Measurements from ENCODE around the gene GPR31.

GPR31 gene

GRCh38 chr6:167130712-167131684, 26.8 kb downstream of the GPR31 start:
- no peak for FAIRE-seq
- no peak for TF ChIP-seq POLR2A (IDR thresholded peaks at IDR 0.05; ENCODE audit: low read depth, low read length)
- no peak for DNase-seq (ENCODE audit: insufficient read length, low spot score)

GRCh38 chr6:167130008-167130677, 27.6 kb downstream of the GPR31 start:
- DNase-seq (ENCODE audit: insufficient read length, low spot score) (no peak), FAIRE-seq (no peak)
- no peak for TF ChIP-seq POLR2A (IDR thresholded peaks at IDR 0.05; ENCODE audit: low read depth, low read length)

GRCh38 chr6:167129562-167129961, 28.2 kb downstream of the GPR31 start:
- FAIRE-seq (no peak), DNase-seq (ENCODE audit: insufficient read length, low spot score) (no peak)
- no peak for TF ChIP-seq POLR2A (IDR thresholded peaks at IDR 0.05; ENCODE audit: low read depth, low read length)

- TF ChIP-seq POLR2A (IDR thresholded peaks at IDR 0.05; ENCODE audit: low read depth, low read length), result no peak
- no peak for FAIRE-seq
- DNase-seq (ENCODE audit: insufficient read length, low spot score), result no peak
These were observed 28.6 kb downstream of the GPR31 start for GRCh38 chr6:167129159-167129558.

- DNase-seq (ENCODE audit: insufficient read length, low spot score), result no peak
- no peak for TF ChIP-seq POLR2A (IDR thresholded peaks at IDR 0.05; ENCODE audit: low read depth, low read length)
- no peak for FAIRE-seq
These were observed 29.8 kb downstream of the GPR31 start for GRCh38 chr6:167127785-167128531.

GRCh38 chr6:167125855-167126349, 31.9 kb downstream of the GPR31 start:
- DNase-seq (ENCODE audit: insufficient read length, low spot score) (no peak), FAIRE-seq (no peak)
- no peak for TF ChIP-seq POLR2A (IDR thresholded peaks at IDR 0.05; ENCODE audit: low read depth, low read length)

- no peak for FAIRE-seq
- TF ChIP-seq POLR2A (IDR thresholded peaks at IDR 0.05; ENCODE audit: low read depth, low read length), result no peak
These were observed 32.4 kb downstream of the GPR31 start for GRCh38 chr6:167125410-167125809.

GRCh38 chr6:167124753-167125152, 33.0 kb downstream of the GPR31 start:
- TF ChIP-seq POLR2A (IDR thresholded peaks at IDR 0.05; ENCODE audit: low read depth, low read length), result no peak
- FAIRE-seq (no peak), DNase-seq (ENCODE audit: insufficient read length, low spot score) (no peak)

More at GRCh38 chr6:167125410-167125809, 32.4 kb downstream of the GPR31 start:
- DNase-seq (ENCODE audit: insufficient read length, low spot score), result no peak

GRCh38 chr6:167122827-167123657, 34.7 kb downstream of the GPR31 start, which contains the start of gene CCR6:
Gene CCR6 (plus strand): TSS chr6:167123096. CDS start chr6:167136135, 13,039 bp downstream.
- TF ChIP-seq POLR2A (IDR thresholded peaks at IDR 0.05; ENCODE audit: low read depth, low read length), result no peak
- no peak for FAIRE-seq

GRCh38 chr6:167122041-167122826, 35.5 kb downstream of the GPR31 start:
- TF ChIP-seq POLR2A (IDR thresholded peaks at IDR 0.05; ENCODE audit: low read depth, low read length), result no peak
- no peak for FAIRE-seq
- DNase-seq (ENCODE audit: insufficient read length, low spot score), result no peak

More at GRCh38 chr6:167122827-167123657, 34.7 kb downstream of the GPR31 start, which contains the start of gene CCR6:
- no peak for DNase-seq (ENCODE audit: insufficient read length, low spot score)

- FAIRE-seq, result no peak
- TF ChIP-seq POLR2A (IDR thresholded peaks at IDR 0.05; ENCODE audit: low read depth, low read length), result no peak
These were observed 36.4 kb downstream of the GPR31 start for GRCh38 chr6:167121335-167121841.

GRCh38 chr6:167120583-167120903, 37.2 kb downstream of the GPR31 start:
- no peak for DNase-seq (ENCODE audit: insufficient read length, low spot score)
- FAIRE-seq, result no peak
- no peak for TF ChIP-seq POLR2A (IDR thresholded peaks at IDR 0.05; ENCODE audit: low read depth, low read length)

More at GRCh38 chr6:167121335-167121841, 36.4 kb downstream of the GPR31 start:
- no peak for DNase-seq (ENCODE audit: insufficient read length, low spot score)
